GM12878 (cell line): Measurements from ENCODE around the gene GALC.

Source experiments
- CHD4 ChIP-seq: fragments of 200-600 bp; sonication (generic); IDR thresholded peaks from 2 replicates; pipeline ENCODE4 v1.6.1; 2016; ENCODE audit warnings: mild to moderate bottlenecking
- EP300 ChIP-seq, 2 experiments: fragments of 150-350 bp in 1 of 2; IDR thresholded peaks; 2 replicates each; pipeline ENCODE4 v1.6.1; 2011 to 2012; ENCODE audit warnings: low read depth in 2 of 2, low read length in 2 of 2, borderline replicate concordance in 1 of 2, improper control_type of control experiment in 1 of 2, inconsistent platforms in 1 of 2; ENCODE audit not compliant: control insufficient read depth in 1 of 2
- MYC ChIP-seq: IDR thresholded peaks from 2 replicates; pipeline ENCODE4 v1.6.1; 2011; ENCODE audit warnings: mild to moderate bottlenecking, low read length, moderate library complexity, inconsistent platforms; ENCODE audit not compliant: insufficient read depth, insufficient replicate concordance, insufficient read length, severe bottlenecking
- POLR2AphosphoS5 ChIP-seq: IDR thresholded peaks from 2 replicates; pipeline ENCODE4 v1.6.1; 2011; ENCODE audit warnings: mild to moderate bottlenecking, low read length, inconsistent platforms
- RCOR1 ChIP-seq: conservative IDR thresholded peaks from 2 replicates; pipeline ENCODE4 v1.6.1; 2012; ENCODE audit warnings: low read depth, low read length, improper control_type of control experiment
- SPI1 ChIP-seq: IDR thresholded peaks from 2 replicates; pipeline ENCODE4 v1.6.1; 2011; ENCODE audit warnings: low read depth, mild to moderate bottlenecking, low read length, moderate library complexity, borderline replicate concordance; ENCODE audit not compliant: insufficient read depth
- SREBF1 ChIP-seq: IDR thresholded peaks from 2 replicates; pipeline ENCODE4 v1.6.1; 2012; ENCODE audit warnings: mild to moderate bottlenecking, low read length
- TARDBP ChIP-seq: IDR thresholded peaks from 2 replicates; pipeline ENCODE4 v1.6.1; 2016; ENCODE audit warnings: borderline replicate concordance
- YY1 ChIP-seq: IDR thresholded peaks from 2 replicates; pipeline ENCODE4 v1.6.1; 2011; ENCODE audit warnings: low read depth, mild to moderate bottlenecking, low read length
- TF ChIP-seq, protein P1 (sequence below), 3 experiments: IDR thresholded peaks in 2 of 3; conservative IDR thresholded peaks in 1 of 3; 2 replicates each; pipeline ENCODE4 v1.5.1; 2011; ENCODE audit warnings: low read depth in 3 of 3, low read length in 3 of 3, mild to moderate bottlenecking in 3 of 3, control low read depth in 2 of 3, moderate library complexity in 2 of 3, inconsistent platforms in 1 of 3, mixed read lengths in 1 of 3; ENCODE audit not compliant: control insufficient read depth in 2 of 3, insufficient read depth in 1 of 3; ENCODE audit errors: extremely low read depth in 1 of 3
- TF ChIP-seq, protein P2 (sequence below): IDR thresholded peaks from 2 replicates; pipeline ENCODE4 v1.6.1; 2011; ENCODE audit warnings: low read depth, low read length, improper control_type of control experiment, borderline replicate concordance
- TF ChIP-seq, protein P3 (sequence below): IDR thresholded peaks from 2 replicates; pipeline ENCODE4 v1.6.1; 2012; ENCODE audit warnings: low read depth, low read length, improper control_type of control experiment

DNA sequence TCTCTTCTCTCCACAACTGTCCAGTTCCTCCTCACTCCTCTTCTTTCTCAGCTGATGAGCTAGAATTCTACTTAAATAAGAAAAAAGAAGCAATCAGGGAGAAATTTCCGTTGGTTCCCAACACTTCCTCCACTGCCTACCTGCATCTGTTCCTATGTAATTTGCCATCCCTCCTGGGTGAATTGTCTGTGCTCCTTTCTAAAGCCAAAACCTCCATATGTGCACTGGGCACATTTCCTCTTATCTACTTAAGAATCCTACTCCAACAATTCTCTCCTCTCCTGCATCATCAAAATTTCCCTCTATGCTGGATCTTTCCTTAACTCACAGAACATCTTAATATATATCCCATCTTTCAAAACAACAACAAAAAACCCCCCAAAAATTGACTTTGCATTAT lies 47.2 kb upstream of the GALC start:
- TF ChIP-seq SPI1, result no peak
- TF ChIP-seq, protein P1, sequence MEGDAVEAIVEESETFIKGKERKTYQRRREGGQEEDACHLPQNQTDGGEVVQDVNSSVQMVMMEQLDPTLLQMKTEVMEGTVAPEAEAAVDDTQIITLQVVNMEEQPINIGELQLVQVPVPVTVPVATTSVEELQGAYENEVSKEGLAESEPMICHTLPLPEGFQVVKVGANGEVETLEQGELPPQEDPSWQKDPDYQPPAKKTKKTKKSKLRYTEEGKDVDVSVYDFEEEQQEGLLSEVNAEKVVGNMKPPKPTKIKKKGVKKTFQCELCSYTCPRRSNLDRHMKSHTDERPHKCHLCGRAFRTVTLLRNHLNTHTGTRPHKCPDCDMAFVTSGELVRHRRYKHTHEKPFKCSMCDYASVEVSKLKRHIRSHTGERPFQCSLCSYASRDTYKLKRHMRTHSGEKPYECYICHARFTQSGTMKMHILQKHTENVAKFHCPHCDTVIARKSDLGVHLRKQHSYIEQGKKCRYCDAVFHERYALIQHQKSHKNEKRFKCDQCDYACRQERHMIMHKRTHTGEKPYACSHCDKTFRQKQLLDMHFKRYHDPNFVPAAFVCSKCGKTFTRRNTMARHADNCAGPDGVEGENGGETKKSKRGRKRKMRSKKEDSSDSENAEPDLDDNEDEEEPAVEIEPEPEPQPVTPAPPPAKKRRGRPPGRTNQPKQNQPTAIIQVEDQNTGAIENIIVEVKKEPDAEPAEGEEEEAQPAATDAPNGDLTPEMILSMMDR (IDR thresholded peaks at IDR 0.05 in 2 of 3, conservative IDR thresholded peaks at IDR 0.05 in 1 of 3; ENCODE audit: control insufficient read depth in 2 of 3, extremely low read depth in 1 of 3, insufficient read depth in 1 of 3, low read depth in 3 of 3, low read length in 3 of 3), result no peak
- no peak for TF ChIP-seq SREBF1
- TF ChIP-seq, protein P2, sequence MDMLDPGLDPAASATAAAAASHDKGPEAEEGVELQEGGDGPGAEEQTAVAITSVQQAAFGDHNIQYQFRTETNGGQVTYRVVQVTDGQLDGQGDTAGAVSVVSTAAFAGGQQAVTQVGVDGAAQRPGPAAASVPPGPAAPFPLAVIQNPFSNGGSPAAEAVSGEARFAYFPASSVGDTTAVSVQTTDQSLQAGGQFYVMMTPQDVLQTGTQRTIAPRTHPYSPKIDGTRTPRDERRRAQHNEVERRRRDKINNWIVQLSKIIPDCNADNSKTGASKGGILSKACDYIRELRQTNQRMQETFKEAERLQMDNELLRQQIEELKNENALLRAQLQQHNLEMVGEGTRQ, result no peak
- TF ChIP-seq RCOR1, result no peak
- TF ChIP-seq YY1, result no peak
- TF ChIP-seq EP300 (IDR thresholded peaks at IDR 0.05; ENCODE audit: borderline replicate concordance in 1 of 2, control insufficient read depth in 1 of 2, low read depth in 2 of 2, low read length in 2 of 2), result no peak
- TF ChIP-seq TARDBP, result no peak
- TF ChIP-seq MYC, result no peak
- TF ChIP-seq POLR2AphosphoS5, result no peak
- no peak for TF ChIP-seq CHD4
- TF ChIP-seq, protein P3, sequence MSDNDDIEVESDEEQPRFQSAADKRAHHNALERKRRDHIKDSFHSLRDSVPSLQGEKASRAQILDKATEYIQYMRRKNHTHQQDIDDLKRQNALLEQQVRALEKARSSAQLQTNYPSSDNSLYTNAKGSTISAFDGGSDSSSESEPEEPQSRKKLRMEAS, result no peak
